GM18505 (cell line): ENCODE results near the gene ADCY4.
"Not testable (repeated sequence)": the region's sequence is repeated elsewhere in the genome, so short reads cannot be mapped to it uniquely, and the experiment has no call there.

Experiments
- ATAC-seq: cut with Tn5 transposase; IDR thresholded peaks from one replicate; pipeline ENCODE4 v1.9.1; 2021; ENCODE audit not compliant: unreplicated experiment
- POLR2A ChIP-seq: IDR thresholded peaks from 4 replicates; pipeline ENCODE4 v1.6.1; 2011; ENCODE audit warnings: borderline replicate concordance; ENCODE audit not compliant: insufficient read depth, insufficient read length; ENCODE audit errors: extremely low read depth

ADCY4 gene

GRCh38 chr14:24361326-24361725, 26.5 kb upstream of the ADCY4 start:
- TF ChIP-seq POLR2A, result no peak

GRCh38 chr14:24360281-24360680, 25.4 kb upstream of the ADCY4 start:
- no peak for ATAC-seq
- no peak for TF ChIP-seq POLR2A

More at GRCh38 chr14:24361326-24361725, 26.5 kb upstream of the ADCY4 start:
- ATAC-seq, result no peak

GRCh38 chr14:24356208-24356607, 21.3 kb upstream of the ADCY4 start:
- ATAC-seq, result no peak
- TF ChIP-seq POLR2A, result no peak

GRCh38 chr14:24355009-24355408, 20.1 kb upstream of the ADCY4 start:
- no peak for ATAC-seq
- TF ChIP-seq POLR2A, result no peak

- ATAC-seq, result not testable (repeated sequence)
Measured at GRCh38 chr14:24354482-24354825, 19.6 kb upstream of the ADCY4 start.

GRCh38 chr14:24353559-24354481, 18.9 kb upstream of the ADCY4 start:
- ATAC-seq, result no peak
- no peak for TF ChIP-seq POLR2A

GRCh38 chr14:24351517-24351916, 16.6 kb upstream of the ADCY4 start:
- TF ChIP-seq POLR2A, result no peak
- ATAC-seq, result no peak

GRCh38 chr14:24349742-24350141, 14.9 kb upstream of the ADCY4 start:
- no peak for ATAC-seq
- no peak for TF ChIP-seq POLR2A

GRCh38 chr14:24348186-24348585, 13.3 kb upstream of the ADCY4 start:
- no peak for ATAC-seq
- TF ChIP-seq POLR2A, result no peak

GRCh38 chr14:24347134-24347533, 12.3 kb upstream of the ADCY4 start:
- no peak for ATAC-seq
- no peak for TF ChIP-seq POLR2A

GRCh38 chr14:24343795-24344660, 9.2 kb upstream of the ADCY4 start:
- ATAC-seq, result no peak
- no peak for TF ChIP-seq POLR2A

- TF ChIP-seq POLR2A, result no peak
- no peak for ATAC-seq
Measured at GRCh38 chr14:24342889-24343288, 8.0 kb upstream of the ADCY4 start.

GRCh38 chr14:24340606-24341005, 5.7 kb upstream of the ADCY4 start:
- ATAC-seq, result no peak
- TF ChIP-seq POLR2A, result no peak

- peak; percentile 82 for ATAC-seq
- peak; percentile 73 for TF ChIP-seq POLR2A
Measured at GRCh38 chr14:24339284-24340151, 4.6 kb upstream of the ADCY4 start, which contains the start of gene RIPK3. RIPK3 (minus strand) TSS chr14:24339991; CDS start chr14:24339826, 165 bp downstream.

- ATAC-seq, result no peak
- TF ChIP-seq POLR2A, result no peak
Measured at GRCh38 chr14:24338843-24339242, 4.0 kb upstream of the ADCY4 start.
